Measurements from ENCODE around the gene PHF2.

Gene PHF2

DNA sequence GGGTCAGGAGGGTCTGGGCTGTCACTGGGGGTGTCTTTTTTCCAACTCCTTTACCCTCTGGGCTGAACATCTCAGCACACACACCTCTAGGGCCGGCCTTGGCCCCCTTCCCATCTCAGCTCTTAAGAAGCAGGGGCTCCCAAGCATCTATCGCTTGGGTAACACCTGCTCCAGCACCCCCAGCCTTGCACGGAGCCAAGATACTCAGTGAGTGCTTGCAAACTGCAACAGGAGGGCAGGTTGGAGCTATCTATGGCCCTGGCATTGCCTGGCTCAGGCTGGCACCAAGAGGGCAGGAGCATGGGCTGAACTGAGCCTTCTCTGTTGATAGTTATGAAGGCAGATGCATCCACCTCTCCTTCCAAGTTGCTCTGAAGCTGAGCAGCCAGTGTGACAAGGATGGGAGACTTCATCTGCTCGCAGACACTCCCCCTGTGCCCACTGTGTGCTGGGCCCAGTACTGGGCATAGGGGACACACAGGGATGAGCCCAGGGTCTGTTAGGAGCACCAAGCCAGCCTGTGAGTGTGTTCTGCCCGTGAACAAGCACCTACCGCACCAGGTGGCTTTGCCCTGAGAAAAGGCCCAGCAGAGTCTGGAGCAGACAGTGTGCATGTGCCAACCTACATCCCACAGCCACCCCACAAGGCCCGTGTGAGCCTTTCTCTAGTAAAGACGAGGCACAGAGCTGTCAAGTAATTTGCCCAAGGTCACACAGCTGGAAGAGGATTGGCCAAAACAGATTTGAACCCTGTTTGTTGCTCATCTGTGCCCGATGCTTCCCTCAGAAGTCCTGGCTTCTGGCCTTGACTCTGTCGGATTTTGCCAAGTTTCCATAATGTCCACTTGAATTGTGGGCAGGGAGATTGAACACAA lies 58.2 kb downstream of the PHF2 start:
- no peak for DNase-seq

DNA sequence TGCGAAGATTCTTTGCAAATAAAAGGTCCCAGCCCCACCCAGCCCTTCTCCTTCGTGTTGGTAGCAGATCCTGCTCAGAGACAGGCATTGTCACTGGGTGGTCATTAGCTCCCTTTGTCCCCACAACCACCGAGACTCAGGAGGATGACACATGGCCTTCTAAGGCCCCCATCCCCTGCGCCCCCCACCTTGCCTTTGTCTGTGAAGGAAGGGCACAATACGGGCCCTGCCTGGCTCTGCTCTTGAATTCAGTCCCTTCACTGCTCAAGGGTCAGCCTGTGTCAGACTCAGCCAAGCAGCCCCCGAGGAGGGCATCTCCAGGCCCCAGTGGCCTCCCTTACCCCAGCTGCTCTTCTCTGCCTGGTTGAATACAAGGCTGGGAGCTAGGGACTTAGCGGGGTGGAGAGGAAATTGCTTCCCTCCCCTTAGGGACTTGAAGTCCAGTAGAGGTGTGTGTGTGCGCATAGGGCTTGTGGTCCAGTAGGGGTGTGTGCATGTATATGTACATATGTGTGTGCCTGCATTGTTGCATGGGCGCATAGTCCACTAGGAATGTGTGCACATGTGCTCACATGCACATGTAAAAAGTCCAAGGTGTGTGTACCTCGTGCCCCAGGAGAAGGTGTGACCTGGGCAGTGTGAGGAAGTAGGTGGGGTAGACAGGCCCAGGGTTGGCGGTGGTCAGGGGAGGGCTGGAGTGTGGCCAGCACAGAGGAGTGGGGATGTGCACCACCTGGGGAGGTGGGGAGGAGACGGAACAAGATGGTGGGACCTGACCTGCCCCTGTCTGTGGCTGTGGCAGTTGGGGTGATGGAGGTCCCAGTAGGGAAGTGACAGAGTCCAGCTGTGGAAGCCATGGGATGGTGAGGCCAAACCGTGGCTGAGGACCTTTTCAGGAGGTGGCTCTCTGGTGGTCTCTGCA lies 59.1 kb downstream of the PHF2 start:
- no peak for DNase-seq

DNA sequence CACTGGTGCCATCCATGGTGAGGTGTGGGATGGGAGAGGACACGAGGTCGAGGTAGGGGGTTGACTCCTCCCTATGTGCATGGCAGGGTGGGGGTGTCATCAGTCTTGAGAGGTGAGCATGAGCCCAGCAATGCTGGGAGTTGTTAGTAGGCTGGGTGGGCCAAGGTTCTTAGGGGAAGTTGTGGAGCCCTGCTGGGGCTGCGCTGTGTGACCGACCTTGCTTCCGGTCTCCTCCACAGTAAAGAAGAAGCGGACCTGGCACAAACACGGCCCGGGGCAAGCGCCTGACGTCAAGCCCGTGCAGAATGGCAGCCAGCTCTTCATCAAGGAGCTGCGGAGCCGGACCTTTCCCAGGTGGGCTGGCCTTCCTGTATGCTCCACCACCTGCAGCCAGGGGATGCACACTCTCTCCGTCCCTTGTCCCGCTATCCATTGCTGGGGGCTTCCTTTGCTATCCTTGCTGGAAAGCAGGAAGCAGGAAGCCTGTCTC lies 59.8 kb downstream of the PHF2 start:
- no peak for DNase-seq

DNA sequence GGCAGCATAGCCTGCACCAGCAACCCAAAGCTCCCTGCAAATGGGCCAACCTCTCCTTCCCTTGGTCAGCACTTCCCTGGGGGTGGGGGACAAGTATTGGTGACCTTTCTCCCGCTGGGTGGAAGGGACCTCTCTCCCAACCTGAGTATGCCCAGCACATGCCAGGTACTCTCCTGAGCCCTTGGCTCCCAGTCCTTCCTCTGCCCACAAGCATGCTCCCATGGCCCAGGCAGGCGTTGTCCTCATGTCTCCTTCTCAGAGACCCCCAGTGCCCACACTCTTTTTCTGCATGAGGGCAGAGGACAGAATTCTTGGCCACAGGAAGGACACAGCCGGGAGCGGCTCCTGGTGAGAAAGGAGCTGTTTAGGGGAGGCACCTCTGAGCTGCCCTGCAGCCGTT lies 60.3 kb downstream of the PHF2 start:
- DNase-seq = no peak

DNA sequence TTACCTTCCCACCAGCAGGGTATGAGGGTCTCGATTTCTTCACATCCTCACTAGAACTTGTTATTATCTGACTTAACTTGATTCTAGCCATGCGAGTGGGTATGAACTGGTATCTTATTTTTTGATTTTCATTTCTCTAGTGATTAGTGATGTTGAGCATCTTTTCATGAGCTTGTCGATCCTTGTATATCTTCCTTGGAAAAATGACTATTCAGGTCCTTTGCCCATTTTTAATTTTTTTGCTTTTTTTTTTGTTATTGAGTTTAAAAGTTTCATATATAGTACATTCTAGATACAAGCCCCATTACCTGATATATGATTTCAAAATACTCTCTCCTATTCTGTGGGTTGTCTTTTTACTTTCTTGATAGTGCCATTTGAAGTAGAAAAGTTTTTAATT lies 61.5 kb downstream of the PHF2 start:
- no peak for DNase-seq

DNA sequence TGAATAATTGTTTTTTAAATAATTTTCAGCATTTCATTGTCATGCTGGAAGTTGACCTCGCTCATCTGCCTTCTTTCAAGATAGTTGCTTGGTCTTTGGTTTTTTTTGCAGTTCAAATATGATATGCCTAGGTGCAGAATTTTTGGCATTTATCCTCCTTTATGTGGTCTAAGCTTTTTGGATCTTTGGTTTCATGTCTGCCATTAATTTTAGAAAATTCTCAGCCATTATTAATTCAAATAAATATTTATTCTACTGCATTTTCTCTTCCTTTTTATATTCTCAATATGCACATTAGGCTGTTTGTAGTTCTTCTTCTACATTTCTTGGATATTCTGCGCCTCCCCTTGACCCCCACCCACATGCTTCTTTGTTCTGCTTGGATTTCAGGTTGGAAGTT lies 63.6 kb downstream of the PHF2 start:
- no peak for DNase-seq

DNA sequence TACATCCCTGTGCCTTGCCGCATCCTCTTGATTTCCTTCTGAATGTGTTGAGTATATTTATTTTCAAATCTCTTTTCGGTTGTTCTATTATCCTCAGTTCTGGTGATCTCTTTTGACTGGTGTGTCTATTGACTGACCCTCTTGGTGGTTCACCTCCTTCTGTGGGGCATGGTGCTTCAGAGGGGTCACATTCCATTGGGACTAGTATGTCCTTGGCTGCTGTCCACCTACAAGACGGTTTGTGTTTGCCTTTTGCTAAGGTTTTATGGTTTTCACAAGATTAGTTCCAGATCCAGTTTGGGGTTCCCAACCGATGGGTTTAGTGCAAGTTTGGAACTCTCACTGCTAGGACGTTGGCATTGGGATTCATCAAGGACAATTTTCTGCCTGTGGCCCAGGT lies 66.6 kb downstream of the PHF2 start:
- no peak for DNase-seq

DNA sequence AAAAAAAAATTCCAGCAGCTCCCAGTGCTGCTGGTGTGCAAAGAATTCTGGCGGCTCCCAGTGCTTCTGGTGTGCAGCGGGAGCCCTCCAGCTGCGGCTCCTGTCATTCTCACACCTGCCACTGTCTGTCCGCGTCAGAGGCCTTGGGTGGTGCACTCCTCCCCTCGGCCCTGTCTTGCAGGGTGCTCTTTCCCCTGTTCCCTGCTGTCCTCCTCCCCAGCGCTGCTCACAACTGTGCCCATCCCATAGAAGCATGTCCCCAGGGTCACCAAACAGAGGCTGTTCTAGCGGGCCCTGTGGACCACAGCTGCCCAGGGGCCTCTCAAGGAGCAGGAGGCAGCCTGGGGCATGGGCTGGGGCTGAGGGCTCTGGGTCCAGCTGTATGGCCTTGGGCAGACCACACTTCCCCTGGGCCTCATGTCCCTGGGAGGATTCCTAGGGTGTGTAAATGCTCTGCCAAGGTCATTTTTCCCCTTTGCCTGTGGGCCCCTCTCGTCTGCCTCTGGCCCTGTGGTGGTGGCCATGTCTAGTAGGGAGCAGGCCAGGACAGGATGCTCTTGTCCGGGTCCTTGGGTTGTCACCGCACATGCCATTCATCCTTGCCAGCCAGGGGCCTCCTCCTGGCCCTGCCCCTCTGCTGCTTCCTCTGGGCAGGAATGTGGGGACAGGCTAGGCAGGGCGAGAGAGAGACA lies 68.2 kb downstream of the PHF2 start:
- no peak for DNase-seq

DNA sequence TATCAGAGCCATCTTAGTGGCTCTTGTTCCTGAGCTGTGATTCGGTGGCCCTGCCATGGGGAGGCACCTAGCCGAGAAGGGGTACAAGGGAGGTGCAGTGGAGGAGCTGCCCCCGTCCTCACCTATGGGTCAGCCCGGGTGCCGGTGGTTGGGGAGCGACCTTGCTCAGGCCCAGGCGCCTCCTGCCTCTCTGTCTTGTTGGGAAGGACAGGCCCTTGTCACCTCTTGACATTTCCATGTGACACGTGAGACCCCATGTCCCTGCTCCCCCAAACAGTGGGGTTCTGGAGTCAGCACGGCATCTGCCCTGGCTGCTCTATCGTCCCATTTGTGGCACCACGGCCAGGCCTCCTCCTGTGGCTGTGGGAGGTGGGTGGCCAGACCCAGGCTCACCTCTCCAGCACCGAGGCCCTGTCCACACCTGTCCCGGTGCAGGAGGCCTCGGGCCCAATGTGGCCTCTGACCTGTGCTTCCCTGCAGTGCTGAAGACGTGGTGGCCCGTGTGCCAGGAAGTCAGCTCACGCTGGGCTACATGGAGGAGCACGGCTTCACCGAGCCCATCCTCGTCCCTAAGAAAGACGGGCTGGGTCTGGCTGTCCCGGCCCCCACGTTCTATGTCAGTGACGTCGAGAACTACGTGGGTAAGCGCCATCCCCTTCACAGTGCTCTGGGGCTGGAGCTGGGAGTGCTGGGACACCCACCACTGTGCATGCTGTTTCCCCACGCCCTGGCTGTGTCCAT lies 68.9 kb downstream of the PHF2 start:
- no peak for DNase-seq

DNA sequence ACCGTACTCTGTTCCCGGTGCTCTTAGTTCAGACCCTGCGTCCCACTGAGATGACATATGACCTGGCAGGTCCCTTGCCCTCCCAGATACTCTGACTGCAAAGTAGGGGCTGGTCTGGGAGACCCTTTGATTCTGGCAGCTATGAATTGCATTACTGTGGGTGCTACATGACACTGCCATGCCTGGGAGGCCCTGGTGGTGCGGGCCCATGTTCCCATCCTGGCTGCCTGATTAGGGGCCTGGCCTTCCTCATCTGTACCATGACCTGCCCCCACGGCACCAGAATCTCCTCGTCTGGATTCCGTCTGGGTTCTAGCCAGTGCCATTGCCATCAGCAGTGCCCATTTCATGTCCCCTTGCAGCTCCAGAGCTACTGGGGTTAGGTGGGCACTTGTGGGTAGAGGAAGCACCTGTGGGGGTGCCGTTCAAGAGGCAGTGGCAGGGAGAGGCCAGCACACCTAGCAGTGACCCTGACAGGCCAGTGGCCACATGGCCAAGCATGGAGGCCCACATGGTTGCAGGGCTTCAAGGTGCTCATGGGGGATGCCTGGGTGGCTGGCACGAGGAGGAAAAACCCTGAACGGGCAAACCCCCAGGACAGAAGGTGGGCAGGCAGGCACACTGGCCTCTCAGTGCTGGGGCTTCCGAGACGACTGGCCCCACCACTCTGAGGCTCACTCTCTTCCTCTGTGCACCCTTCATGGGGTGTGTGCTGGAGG lies 69.7 kb downstream of the PHF2 start:
- DNase-seq = no peak

DNA sequence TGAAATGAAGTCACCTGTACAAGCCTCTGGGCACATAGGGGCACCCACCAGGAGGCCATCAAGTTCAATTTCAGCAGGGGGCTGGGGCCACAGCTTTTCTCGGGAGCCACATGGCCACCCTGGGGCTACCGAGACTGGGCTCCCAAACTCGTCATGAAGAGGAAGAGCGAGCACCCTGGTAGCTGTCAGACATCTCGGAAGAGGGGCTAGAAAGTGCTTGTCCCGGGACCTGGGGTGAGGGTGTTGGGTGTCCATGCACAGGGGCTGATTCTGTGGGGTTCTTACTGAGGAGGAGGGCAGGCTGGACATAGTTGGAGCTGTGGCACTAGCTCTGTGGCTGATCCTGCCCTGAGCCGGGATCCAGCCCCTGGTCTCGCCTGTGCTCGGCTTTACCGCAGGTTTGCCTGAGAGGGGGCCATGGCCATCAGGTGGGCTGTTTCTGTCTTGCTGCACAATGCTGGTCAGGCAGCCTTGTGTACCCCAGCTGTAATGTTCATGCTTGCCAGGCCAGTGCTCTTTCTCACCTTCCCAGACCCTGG lies 70.3 kb downstream of the PHF2 start:
- DNase-seq = no peak

DNA sequence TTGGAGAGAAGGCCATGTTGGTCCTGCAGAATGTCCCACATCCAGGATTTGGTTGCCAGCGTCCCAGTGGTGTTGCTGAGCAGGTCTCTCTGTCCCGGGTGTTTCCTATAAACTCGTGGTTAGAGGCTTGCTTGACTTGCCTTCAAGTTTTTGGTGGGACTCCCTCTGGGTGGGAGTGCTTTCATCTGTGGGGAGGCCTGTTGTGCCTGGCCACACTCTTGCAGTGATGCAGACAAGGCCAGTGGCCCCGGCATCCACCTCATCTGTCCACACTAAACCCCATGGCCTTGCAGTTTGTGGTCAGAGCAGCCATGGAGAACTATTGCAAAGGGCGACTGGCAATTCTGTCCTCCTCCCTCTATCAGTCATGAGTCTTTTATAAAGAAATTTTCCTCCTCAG lies 71.8 kb downstream of the PHF2 start:
- DNase-seq = no peak

DNA sequence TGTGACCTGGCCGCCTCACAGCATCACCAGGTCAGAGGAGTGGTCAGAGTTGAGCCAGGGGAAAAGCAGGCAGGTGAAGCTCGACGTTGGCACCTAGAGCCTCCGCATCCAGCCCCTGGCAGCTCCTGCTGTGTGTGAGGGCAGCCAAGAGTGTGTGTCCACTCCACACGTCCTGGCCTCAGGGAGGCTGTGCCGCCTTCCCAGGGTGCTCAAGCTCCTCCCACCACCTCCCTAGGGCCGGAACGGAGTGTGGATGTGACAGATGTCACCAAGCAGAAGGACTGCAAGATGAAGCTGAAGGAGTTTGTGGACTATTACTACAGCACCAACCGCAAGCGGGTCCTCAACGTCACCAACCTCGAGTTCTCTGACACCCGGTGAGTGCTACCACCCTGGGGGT lies 72.5 kb downstream of the PHF2 start:
- DNase-seq = no peak

DNA sequence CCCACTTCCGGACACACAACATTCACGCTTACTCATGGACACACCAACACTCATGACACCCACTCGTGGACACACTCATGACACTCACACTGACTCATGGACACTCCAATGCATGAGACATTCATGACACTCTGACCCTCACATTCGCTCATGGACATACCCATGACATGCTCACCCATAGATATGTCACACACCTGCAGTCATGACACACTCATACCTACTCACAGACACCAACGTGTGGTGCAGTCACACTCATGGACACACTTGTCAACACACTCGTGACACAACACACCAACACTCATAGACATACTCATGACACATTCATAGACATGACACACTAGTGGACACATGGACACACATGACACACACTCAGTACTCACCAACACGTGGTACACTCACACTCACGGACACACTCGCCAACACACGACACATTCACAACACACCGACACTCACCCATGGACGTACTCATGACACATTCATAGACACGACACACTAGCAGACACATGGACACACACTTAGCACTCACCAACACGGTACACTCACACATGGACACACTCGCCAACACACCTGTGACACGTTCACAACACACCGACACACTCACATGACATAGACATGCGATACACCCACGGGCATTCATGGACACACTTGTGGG lies 73.4 kb downstream of the PHF2 start:
- no peak for DNase-seq

DNA sequence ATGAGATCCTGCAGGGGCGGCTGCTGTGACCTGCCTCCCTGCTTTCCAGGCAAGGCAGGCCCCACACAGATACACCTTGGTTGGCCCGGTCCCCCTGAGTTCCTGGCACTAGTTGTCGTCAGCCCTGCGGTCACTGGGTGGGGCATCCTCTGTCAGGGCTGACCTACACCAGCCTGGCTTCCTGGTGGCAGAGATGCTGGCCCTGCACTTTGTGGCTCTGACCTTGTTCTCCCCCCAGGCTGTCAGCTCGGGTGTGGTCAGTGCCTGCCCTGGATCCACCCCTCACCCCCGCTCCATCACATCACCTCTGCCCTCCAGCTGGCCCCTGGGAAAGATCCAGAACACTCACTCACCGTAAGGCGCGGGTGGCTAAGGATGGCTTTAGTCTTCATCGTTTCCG lies 74.1 kb downstream of the PHF2 start:
- no peak for DNase-seq

DNA sequence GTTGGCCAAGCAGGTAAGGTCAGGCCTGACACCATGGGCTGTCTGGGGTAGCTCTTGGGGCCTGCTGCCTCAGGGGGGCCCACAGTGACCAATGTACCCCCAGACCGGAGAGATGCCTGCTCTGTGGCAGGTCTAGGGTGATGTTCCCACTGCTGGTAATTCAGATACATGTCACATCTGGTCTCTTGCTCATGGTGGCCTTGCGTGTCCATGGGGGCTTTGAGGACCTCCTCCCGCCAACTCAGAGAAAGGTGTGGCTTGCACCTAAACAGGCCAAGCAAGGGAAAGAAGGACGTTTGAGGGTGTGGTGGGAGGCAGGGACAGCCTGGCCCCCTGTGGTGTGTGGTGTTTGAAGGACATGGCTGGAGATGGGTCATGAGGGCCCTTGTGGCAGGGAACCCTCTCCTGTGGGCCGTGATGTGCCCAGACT lies 75.2 kb downstream of the PHF2 start:
- no peak for DNase-seq

DNA sequence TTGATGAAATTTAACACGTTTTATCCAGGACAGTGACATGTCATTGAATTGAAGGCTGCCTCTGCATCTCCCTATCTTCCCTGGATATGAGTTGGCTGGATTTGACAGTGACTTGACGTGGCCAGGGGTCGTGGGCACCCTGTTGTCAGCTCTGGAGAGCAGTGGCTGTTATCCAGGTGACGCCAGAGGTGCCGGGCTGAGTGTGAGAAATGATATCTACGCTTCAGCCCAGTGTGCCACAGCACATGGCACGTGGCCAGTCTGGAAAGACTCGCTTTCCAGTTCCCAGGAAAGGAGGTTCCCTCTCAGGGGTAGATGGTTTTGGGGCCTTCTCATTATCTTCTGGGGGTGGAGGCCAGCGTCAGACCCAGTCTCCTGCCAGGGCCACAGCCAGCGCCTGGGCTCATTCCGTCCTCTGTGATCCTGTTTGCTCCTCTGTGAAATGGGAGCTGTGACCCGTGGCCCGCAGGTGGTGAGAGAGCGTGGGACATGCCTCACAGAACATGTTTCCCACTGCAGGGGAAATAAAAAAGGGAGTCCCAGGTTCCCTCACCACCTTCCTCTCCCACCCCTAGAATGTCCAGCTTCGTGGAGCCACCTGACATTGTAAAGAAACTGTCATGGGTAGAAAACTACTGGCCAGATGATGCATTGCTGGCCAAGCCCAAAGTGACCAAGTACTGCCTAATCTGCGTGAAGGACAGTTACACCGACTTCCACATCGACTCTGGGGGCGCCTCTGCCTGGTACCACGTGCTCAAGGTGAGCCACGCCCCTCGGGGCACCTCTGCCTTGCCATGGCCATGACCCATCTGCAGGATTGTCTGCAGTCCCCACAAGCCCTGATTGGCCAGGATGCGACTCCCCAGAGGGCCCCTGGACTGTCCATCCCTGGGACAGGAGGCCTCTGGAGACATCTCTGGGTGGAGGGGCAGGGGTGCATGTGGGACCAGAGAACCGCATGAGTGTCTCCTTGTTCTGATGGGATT lies 76.5 kb downstream of the PHF2 start:
- no peak for DNase-seq

DNA sequence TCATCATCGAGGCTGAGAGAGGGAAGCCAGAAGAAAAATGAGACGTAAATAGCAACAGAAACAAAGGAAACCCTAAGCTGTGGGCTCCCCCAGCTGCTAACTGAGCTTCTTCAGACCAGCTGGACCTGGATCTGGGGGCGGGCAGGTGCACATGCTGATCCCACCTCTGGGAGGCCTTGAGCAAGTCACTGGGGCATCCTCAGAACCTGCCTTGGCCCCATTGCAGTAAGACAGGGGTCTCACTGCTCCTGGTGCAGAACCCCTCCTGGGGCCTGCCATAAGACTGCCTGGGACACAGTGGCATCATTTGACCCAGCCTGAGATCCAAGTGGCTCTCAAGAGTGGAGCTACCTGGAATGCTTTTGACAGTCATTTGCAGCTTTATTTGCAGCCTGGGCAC lies 77.4 kb downstream of the PHF2 start:
- DNase-seq = no peak

DNA sequence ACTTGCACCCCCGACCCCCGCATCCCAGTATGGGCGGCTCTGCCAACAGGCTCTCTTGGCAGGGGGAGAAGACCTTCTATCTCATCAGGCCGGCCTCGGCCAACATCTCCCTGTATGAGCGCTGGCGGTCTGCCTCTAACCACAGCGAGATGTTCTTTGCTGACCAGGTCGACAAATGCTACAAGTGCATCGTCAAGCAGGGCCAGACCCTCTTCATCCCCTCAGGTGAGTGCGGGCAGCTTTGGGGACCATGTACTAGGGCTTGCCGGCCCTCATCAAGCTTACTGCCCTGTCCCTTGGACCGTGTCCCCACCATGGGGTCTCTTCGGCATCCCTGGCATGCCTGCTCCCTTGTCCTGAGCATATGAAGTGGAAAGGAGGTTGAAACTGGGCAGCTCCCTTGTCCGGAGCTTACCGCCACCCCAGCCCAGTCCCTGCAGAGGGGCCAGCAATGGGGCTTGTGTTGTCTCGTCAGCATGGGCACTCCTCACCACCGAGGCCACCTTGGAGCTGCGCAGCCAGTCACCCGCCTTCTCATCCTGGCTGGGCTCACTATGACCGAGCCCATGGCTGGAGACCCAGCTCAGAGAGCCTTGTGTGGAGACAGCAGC lies 78.1 kb downstream of the PHF2 start:
- no peak for DNase-seq

Measured in NCI-H345 (cell line).